K562 (cell line): Measurements from ENCODE around the gene PI4KA. TPM values are rescaled to one million over a fixed set of nuclear protein-coding genes. Genes with fewer than 3 reads are reported as not detected.

Source experiments
- ARHGAP35 ChIP-seq: fragments of 450-650 bp; IDR thresholded peaks from 2 replicates; pipeline ENCODE4 v1.6.1; 2018; ENCODE audit not compliant: partially characterized antibody
- BRCA1 ChIP-seq, 2 experiments: fragments of 450-650 bp in 1 of 2; sonication (generic) in 1 of 2; formaldehyde crosslinking in 1 of 2; IDR thresholded peaks; 2 replicates each; pipeline versions ENCODE4 v1.5.0 to v1.6.1; 2017 to 2020; ENCODE audit warnings: mild to moderate bottlenecking in 1 of 2, missing genetic modification reagents in 1 of 2
- CREBBP ChIP-seq: IDR thresholded peaks from one replicate; pipeline ENCODE4 v1.6.1; 2012; ENCODE audit warnings: low read depth, mild to moderate bottlenecking, control low read depth, inconsistent platforms, low read length
- CXXC5 ChIP-seq: fragments of 250-450 bp; sonication (Bioruptor Pico); IDR thresholded peaks from 2 replicates; pipeline ENCODE4 v1.8.0; 2022; ENCODE audit warnings: inconsistent platforms, mild to moderate bottlenecking, moderate library complexity
- FOXA3 ChIP-seq, 2 experiments: fragments of 450-650 bp in 1 of 2; sonication (generic) in 1 of 2; formaldehyde crosslinking; IDR thresholded peaks in 1 of 2; conservative IDR thresholded peaks in 1 of 2; 2 replicates each; pipeline versions ENCODE4 v1.4.0 to v1.8.0; 2020 to 2022; ENCODE audit warnings: mild to moderate bottlenecking in 2 of 2, missing genetic modification reagents in 1 of 2
- FOXK1 ChIP-seq: sonication (generic); formaldehyde crosslinking; IDR thresholded peaks from 2 replicates; pipeline ENCODE4 v1.8.0; 2022; ENCODE audit warnings: missing genetic modification reagents, mild to moderate bottlenecking, borderline replicate concordance
- GTF2E2 ChIP-seq: fragments of 200-800 bp; sonication (Bioruptor generic); IDR thresholded peaks from 2 replicates; pipeline ENCODE4 v1.6.1; 2016; ENCODE audit warnings: missing genetic modification characterization, missing compliant biosample characterization
- HDAC8 ChIP-seq: fragments of 450-650 bp; IDR thresholded peaks from 2 replicates; pipeline ENCODE4 v1.6.1; 2016; ENCODE audit warnings: mild to moderate bottlenecking, missing genetic modification characterization, moderate library complexity, missing compliant biosample characterization
- KLF13 ChIP-seq: fragments of 450-650 bp; IDR thresholded peaks from 2 replicates; pipeline ENCODE4 v1.6.1; 2016; ENCODE audit warnings: missing genetic modification characterization, low read depth, mild to moderate bottlenecking, missing compliant biosample characterization, moderate library complexity, borderline replicate concordance
- MIER1 ChIP-seq: fragments of 450-650 bp; IDR thresholded peaks from 2 replicates; pipeline ENCODE4 v1.6.1; 2016; ENCODE audit warnings: antibody characterized with exemption, mild to moderate bottlenecking, low read depth
- MYBL2 ChIP-seq, 2 experiments: fragments of 450-650 bp in 1 of 2; sonication (generic) in 1 of 2; formaldehyde crosslinking in 1 of 2; IDR thresholded peaks; 2 replicates each; pipeline versions ENCODE4 v1.6.1 to v1.8.1; 2017 to 2022; ENCODE audit warnings: borderline replicate concordance in 1 of 2, inconsistent platforms in 1 of 2, low read depth in 1 of 2, mild to moderate bottlenecking in 1 of 2, missing genetic modification reagents in 1 of 2, moderate library complexity in 1 of 2
- NFIX ChIP-seq: fragments of 250-450 bp; sonication (Bioruptor Pico); IDR thresholded peaks from 2 replicates; pipeline ENCODE4 v1.4.0; 2020; ENCODE audit warnings: low read depth, mild to moderate bottlenecking, moderate library complexity
- PPARD ChIP-seq: fragments of 250-450 bp; sonication (Bioruptor Pico); IDR thresholded peaks from 2 replicates; pipeline ENCODE4 v1.8.0; 2022; ENCODE audit warnings: inconsistent platforms, mild to moderate bottlenecking, moderate library complexity
- SAP30 ChIP-seq: fragments of 200-600 bp; sonication (generic); IDR thresholded peaks from 2 replicates; pipeline ENCODE4 v1.6.1; 2012; ENCODE audit warnings: borderline replicate concordance, low read depth, mild to moderate bottlenecking, moderate library complexity, low read length, control low read depth, inconsistent platforms; ENCODE audit not compliant: insufficient read depth, poor library complexity, severe bottlenecking
- THRAP3 ChIP-seq: fragments of 450-650 bp; IDR thresholded peaks from 2 replicates; pipeline ENCODE4 v1.6.1; 2016; ENCODE audit warnings: mild to moderate bottlenecking, inconsistent platforms, borderline replicate concordance
- WHSC1 ChIP-seq: IDR thresholded peaks from one replicate; pipeline ENCODE4 v1.6.1; 2012; ENCODE audit warnings: low read length, control low read depth, inconsistent platforms
- XRCC4 ChIP-seq: IDR thresholded peaks from one replicate; pipeline ENCODE4 v1.6.1; 2011; ENCODE audit not compliant: insufficient read depth, insufficient read length; ENCODE audit errors: extremely low read depth
- ZC3H11A ChIP-seq: IDR thresholded peaks from 2 replicates; pipeline ENCODE4 v1.6.1; 2012; ENCODE audit warnings: low read depth, low read length, improper control_type of control experiment
- ZNF239 ChIP-seq: fragments of 250-450 bp; sonication (Bioruptor Pico); IDR thresholded peaks from 2 replicates; pipeline ENCODE4 v1.4.0; 2020; ENCODE audit warnings: mild to moderate bottlenecking
- ZNF445 ChIP-seq: fragments of 250-450 bp; sonication (Bioruptor Pico); IDR thresholded peaks from 2 replicates; pipeline ENCODE4 v1.4.0; 2020; ENCODE audit warnings: low read depth, mild to moderate bottlenecking, moderate library complexity
- polyA plus RNA-seq, 8 experiments: library from polyadenylated mRNA; depleted of rRNA in 4 of 8; stranded (reverse) in 5 of 8; unstranded in 3 of 8; fragments of >200 nt; fragmentation: Nextera tagmentation in 2 of 8; fragmentation: Illumina TruSeq in 1 of 8; extraction: Ambion mirVana in 2 of 8; extraction: Trizol in 1 of 8; gene quantifications; 2 replicates each; pipeline versions ENCODE4 v1.2.1 to v1.2.3, GENCODE V29; 2011 to 2014; ENCODE audit warnings: inconsistent platforms in 1 of 8, missing spikeins in 1 of 8
- total RNA-seq, 7 experiments: library from RNA; depleted of rRNA in 6 of 7; stranded (reverse); fragments of >200 nt in 6 of 7; fragmentation: Illumina TruSeq in 2 of 7; extraction: Trizol in 2 of 7; gene quantifications; 2 replicates each; pipeline versions ENCODE4 v1.2.1 to v1.2.3, GENCODE V29; 2011 to 2021; ENCODE audit warnings: low replicate concordance in 1 of 7
- TF ChIP-seq, protein P1 (sequence below): fragments of 250-450 bp; sonication (Bioruptor Pico); IDR thresholded peaks from 2 replicates; pipeline ENCODE4 v1.8.0; 2021; ENCODE audit warnings: moderate library complexity, mild to moderate bottlenecking, inconsistent platforms
- TF ChIP-seq, protein P2 (sequence below): fragments of 250-450 bp; sonication (Bioruptor Pico); IDR thresholded peaks from 2 replicates; pipeline ENCODE4 v1.5.0; 2020; ENCODE audit warnings: mild to moderate bottlenecking, borderline replicate concordance
- TF ChIP-seq, protein P3 (sequence below): sonication (generic); formaldehyde crosslinking; IDR thresholded peaks from 2 replicates; pipeline ENCODE4 v1.9.0; 2022; ENCODE audit warnings: mild to moderate bottlenecking, missing genetic modification reagents

The PI4KA gene
- total and polyA plus RNA-seq, 9 of the 15 experiments (the other 6 are each of a cell fraction or from before 2014, with no cell fraction given), result 7.3 to 187 (median 84.7) TPM

DNA sequence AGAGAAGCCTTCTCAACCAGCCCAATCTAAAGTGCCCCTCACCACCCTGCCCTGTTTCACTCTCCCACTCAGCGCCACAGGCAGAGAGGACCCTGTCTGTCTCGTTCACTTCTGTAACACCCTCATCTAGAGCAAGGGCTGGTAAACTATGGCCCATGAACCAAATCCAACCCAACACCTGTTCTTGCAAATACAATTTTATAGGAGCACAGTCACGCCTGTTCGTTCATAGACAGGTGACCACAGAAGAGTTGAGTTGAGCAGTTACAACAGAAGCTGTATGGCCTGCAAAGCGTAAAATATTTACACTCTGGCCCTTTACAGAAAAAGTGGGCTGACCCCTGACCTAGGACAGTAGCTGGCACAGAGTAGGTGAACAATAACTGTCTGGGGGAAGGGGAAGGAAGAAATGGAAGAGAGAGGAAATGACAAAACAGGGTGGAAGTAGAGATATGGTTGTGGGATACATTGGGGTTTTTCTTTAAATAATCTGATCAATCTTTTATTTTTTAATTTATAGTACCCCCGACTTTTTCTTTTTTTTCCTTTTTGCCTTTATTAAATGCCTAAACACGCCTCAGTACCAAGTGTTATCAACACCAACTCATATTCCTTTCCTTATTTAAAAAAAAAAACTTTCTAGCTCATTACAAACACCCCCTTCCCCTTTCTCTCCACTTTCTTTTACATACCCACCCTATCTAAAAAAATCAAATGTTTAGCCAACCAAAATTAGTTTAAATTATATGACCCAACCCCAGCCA is 63.8 kb downstream of the PI4KA start (continued):
- TF ChIP-seq ZNF445 (CRISPR knock-in tag) (no peak), CXXC5 (CRISPR knock-in tag) (no peak), ZNF239 (CRISPR knock-in tag) (no peak), WHSC1 (no peak), HDAC8 (tag) (no peak; the same call in 1 of the 2 replicates), ZC3H11A (no peak), ARHGAP35 (peak; percentile 3), KLF13 (tag) (no peak), MIER1 (0 out of 2 replicates have a peak, but pooled peaks have one; percentile 34), MYBL2 (IDR thresholded peaks at IDR 0.05; ENCODE audit: low read depth) (no peak), MYBL2 (CRISPR knock-in tag; IDR thresholded peaks at IDR 0.05; ENCODE audit: borderline replicate concordance) (no peak), PPARD (0 out of 2 replicates have a peak, but pooled peaks have one; percentile 38), NFIX (CRISPR knock-in tag) (peak; percentile 26; the same call in 1 of the 2 replicates), FOXA3 (CRISPR knock-in tag; conservative IDR thresholded peaks at IDR 0.05 in 1 of 2, IDR thresholded peaks at IDR 0.05 in 1 of 2) (no peak), SAP30 (no peak), THRAP3 (no peak), GTF2E2 (no peak), CREBBP (no peak), FOXK1 (CRISPR knock-in tag) (peak; percentile 81; the same call in 1 of the 2 replicates), XRCC4 (no peak), BRCA1 (IDR thresholded peaks at IDR 0.05) (no peak), BRCA1 (CRISPR knock-in tag; IDR thresholded peaks at IDR 0.05) (peak; percentile 48; the same call in 1 of the 2 replicates)
- TF ChIP-seq, protein P1, sequence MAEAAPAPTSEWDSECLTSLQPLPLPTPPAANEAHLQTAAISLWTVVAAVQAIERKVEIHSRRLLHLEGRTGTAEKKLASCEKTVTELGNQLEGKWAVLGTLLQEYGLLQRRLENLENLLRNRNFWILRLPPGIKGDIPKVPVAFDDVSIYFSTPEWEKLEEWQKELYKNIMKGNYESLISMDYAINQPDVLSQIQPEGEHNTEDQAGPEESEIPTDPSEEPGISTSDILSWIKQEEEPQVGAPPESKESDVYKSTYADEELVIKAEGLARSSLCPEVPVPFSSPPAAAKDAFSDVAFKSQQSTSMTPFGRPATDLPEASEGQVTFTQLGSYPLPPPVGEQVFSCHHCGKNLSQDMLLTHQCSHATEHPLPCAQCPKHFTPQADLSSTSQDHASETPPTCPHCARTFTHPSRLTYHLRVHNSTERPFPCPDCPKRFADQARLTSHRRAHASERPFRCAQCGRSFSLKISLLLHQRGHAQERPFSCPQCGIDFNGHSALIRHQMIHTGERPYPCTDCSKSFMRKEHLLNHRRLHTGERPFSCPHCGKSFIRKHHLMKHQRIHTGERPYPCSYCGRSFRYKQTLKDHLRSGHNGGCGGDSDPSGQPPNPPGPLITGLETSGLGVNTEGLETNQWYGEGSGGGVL (CRISPR knock-in tag), result no peak
- TF ChIP-seq, protein P2, sequence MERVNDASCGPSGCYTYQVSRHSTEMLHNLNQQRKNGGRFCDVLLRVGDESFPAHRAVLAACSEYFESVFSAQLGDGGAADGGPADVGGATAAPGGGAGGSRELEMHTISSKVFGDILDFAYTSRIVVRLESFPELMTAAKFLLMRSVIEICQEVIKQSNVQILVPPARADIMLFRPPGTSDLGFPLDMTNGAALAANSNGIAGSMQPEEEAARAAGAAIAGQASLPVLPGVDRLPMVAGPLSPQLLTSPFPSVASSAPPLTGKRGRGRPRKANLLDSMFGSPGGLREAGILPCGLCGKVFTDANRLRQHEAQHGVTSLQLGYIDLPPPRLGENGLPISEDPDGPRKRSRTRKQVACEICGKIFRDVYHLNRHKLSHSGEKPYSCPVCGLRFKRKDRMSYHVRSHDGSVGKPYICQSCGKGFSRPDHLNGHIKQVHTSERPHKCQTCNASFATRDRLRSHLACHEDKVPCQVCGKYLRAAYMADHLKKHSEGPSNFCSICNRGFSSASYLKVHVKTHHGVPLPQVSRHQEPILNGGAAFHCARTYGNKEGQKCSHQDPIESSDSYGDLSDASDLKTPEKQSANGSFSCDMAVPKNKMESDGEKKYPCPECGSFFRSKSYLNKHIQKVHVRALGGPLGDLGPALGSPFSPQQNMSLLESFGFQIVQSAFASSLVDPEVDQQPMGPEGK, result no peak
- TF ChIP-seq, protein P3, sequence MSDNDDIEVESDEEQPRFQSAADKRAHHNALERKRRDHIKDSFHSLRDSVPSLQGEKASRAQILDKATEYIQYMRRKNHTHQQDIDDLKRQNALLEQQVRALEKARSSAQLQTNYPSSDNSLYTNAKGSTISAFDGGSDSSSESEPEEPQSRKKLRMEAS (CRISPR knock-in tag), result 0 out of 2 replicates have a peak, but pooled peaks have one; percentile 3
